SK-N-SH treated with all-trans-retinoic acid at 6 μM for 48 hours (cell line): ENCODE measurements around the gene OCEL1.
A peak's percentile ranks its signal among the peaks of the same experiment; 100 is the strongest.

Experiments
- ATAC-seq: fragments of 200-7000 bp; cut with Tn5 transposase; 3 replicates; pipeline ENCODE4 v1.9.1; 2020; ENCODE audit warnings: mild to moderate bottlenecking, moderate library complexity
- ARNTL ChIP-seq: fragments of 450-650 bp; formaldehyde crosslinking; IDR thresholded peaks from 2 replicates; pipeline ENCODE4 v1.5.0; 2020; ENCODE audit warnings: low read depth, mild to moderate bottlenecking, moderate library complexity, borderline replicate concordance
- BACH2 ChIP-seq: fragments of 250-450 bp; sonication (Bioruptor Pico); IDR thresholded peaks from 2 replicates; pipeline ENCODE4 v1.9.0; 2021; ENCODE audit warnings: mild to moderate bottlenecking, borderline replicate concordance
- CREB5 ChIP-seq: fragments of 250-450 bp; sonication (Bioruptor Pico); IDR thresholded peaks from 2 replicates; pipeline ENCODE4 v1.5.1; 2020; ENCODE audit warnings: low read depth, mild to moderate bottlenecking, moderate library complexity
- CSDC2 ChIP-seq: fragments of 250-450 bp; sonication (Bioruptor Pico); IDR thresholded peaks from 2 replicates; pipeline ENCODE4 v1.5.0; 2020; ENCODE audit warnings: mild to moderate bottlenecking, moderate library complexity
- CSRNP3 ChIP-seq: fragments of 250-450 bp; sonication (Bioruptor Pico); IDR thresholded peaks from 2 replicates; pipeline ENCODE4 v1.5.1; 2021; ENCODE audit warnings: mild to moderate bottlenecking, moderate library complexity
- ESRRG ChIP-seq: fragments of 250-450 bp; sonication (Bioruptor Pico); IDR thresholded peaks from 2 replicates; pipeline ENCODE4 v1.6.1; 2021; ENCODE audit warnings: mild to moderate bottlenecking
- GLIS3 ChIP-seq: fragments of 250-450 bp; sonication (Bioruptor Pico); IDR thresholded peaks from 2 replicates; pipeline ENCODE4 v1.5.0; 2020; ENCODE audit warnings: mild to moderate bottlenecking, moderate library complexity
- ISL1 ChIP-seq: fragments of 250-450 bp; sonication (Bioruptor Pico); IDR thresholded peaks from 2 replicates; pipeline ENCODE4 v2.1.2; 2022; ENCODE audit warnings: mild to moderate bottlenecking, moderate library complexity
- OSR1 ChIP-seq: fragments of 250-450 bp; sonication (Bioruptor Pico); IDR thresholded peaks from 2 replicates; pipeline ENCODE4 v1.8.0; 2022; ENCODE audit warnings: moderate library complexity, mild to moderate bottlenecking, inconsistent platforms
- PATZ1 ChIP-seq: fragments of 250-450 bp; sonication (Bioruptor Pico); IDR thresholded peaks from 2 replicates; pipeline ENCODE4 v1.8.0; 2020; ENCODE audit warnings: mild to moderate bottlenecking, moderate library complexity, borderline replicate concordance
- POU6F1 ChIP-seq: fragments of 250-450 bp; sonication (Bioruptor Pico); IDR thresholded peaks from 2 replicates; pipeline ENCODE4 v1.8.0; 2021; ENCODE audit warnings: low read depth, mild to moderate bottlenecking, moderate library complexity, borderline replicate concordance
- PPARA ChIP-seq: fragments of 250-450 bp; sonication (Bioruptor Pico); IDR thresholded peaks from 2 replicates; pipeline ENCODE4 v1.5.0; 2020; ENCODE audit warnings: mild to moderate bottlenecking, borderline replicate concordance
- RARB ChIP-seq: fragments of 250-450 bp; sonication (Bioruptor Pico); IDR thresholded peaks from 2 replicates; pipeline ENCODE4 v1.8.0; 2021; ENCODE audit warnings: mild to moderate bottlenecking, moderate library complexity
- SNAI2 ChIP-seq: fragments of 250-450 bp; sonication (Bioruptor Pico); IDR thresholded peaks from 2 replicates; pipeline ENCODE4 v1.5.0; 2020; ENCODE audit warnings: mild to moderate bottlenecking, moderate library complexity
- TCF4 ChIP-seq: fragments of 250-450 bp; sonication (Bioruptor Pico); IDR thresholded peaks from 2 replicates; pipeline ENCODE4 v1.8.0; 2021; ENCODE audit warnings: mild to moderate bottlenecking, moderate library complexity, borderline replicate concordance
- TOX ChIP-seq: fragments of 250-450 bp; sonication (Bioruptor Pico); IDR thresholded peaks from 2 replicates; pipeline ENCODE4 v1.8.0; 2021; ENCODE audit warnings: mild to moderate bottlenecking, moderate library complexity, borderline replicate concordance
- TSHZ2 ChIP-seq: fragments of 250-450 bp; sonication (Bioruptor Pico); IDR thresholded peaks from 2 replicates; pipeline ENCODE4 v1.5.0; 2020; ENCODE audit warnings: mild to moderate bottlenecking, moderate library complexity
- ZC3H10 ChIP-seq: fragments of 250-450 bp; sonication (Bioruptor Pico); IDR thresholded peaks from 2 replicates; pipeline ENCODE4 v1.5.1; 2021; ENCODE audit warnings: mild to moderate bottlenecking, moderate library complexity
- ZFP3 ChIP-seq: fragments of 250-450 bp; sonication (Bioruptor Pico); IDR thresholded peaks from 2 replicates; pipeline ENCODE4 v1.5.0; 2020; ENCODE audit warnings: mild to moderate bottlenecking, moderate library complexity
- ZFP30 ChIP-seq: fragments of 450-650 bp; formaldehyde crosslinking; IDR thresholded peaks from 2 replicates; pipeline ENCODE4 v1.5.0; 2022; ENCODE audit warnings: mild to moderate bottlenecking, moderate library complexity
- ZNF565 ChIP-seq: fragments of 450-650 bp; formaldehyde crosslinking; conservative IDR thresholded peaks from 2 replicates; pipeline ENCODE4 v1.5.0; 2020; ENCODE audit warnings: low read depth, mild to moderate bottlenecking, moderate library complexity
- ZNF70 ChIP-seq: fragments of 450-650 bp; formaldehyde crosslinking; IDR thresholded peaks from 2 replicates; pipeline ENCODE4 v1.5.0; 2020; ENCODE audit warnings: mild to moderate bottlenecking, moderate library complexity
- ZNF8 ChIP-seq: fragments of 450-650 bp; formaldehyde crosslinking; IDR thresholded peaks from 2 replicates; pipeline ENCODE4 v1.5.0; 2020; ENCODE audit warnings: mild to moderate bottlenecking, moderate library complexity

OCEL1 gene

GRCh38 chr19:17266589-17266974 is 40.6 kb downstream of the OCEL1 start (continued):
- no peak for TF ChIP-seq TSHZ2
- no peak for TF ChIP-seq ISL1 (CRISPR knock-in tag)
- TF ChIP-seq ZC3H10 (CRISPR knock-in tag): no peak
- no peak for TF ChIP-seq SNAI2 (CRISPR knock-in tag)
- no peak for TF ChIP-seq OSR1
- no peak for TF ChIP-seq POU6F1

- peak; percentile 97 for ATAC-seq
Measured at GRCh38 chr19:17266975-17267788, 41.2 kb downstream of the OCEL1 start, which contains the start of gene BABAM1. TSS of gene BABAM1 (plus strand) at chr19:17267443. CDS start at chr19:17268807, 1,364 bp downstream.

More at GRCh38 chr19:17266975-17267788, 41.2 kb downstream of the OCEL1 start, which contains the start of gene BABAM1:
- TF ChIP-seq GLIS3 (CRISPR knock-in tag): no peak
- peak; percentile 41; the same call in 1 of the 2 replicates for TF ChIP-seq ESRRG (CRISPR knock-in tag)
- TF ChIP-seq CREB5 (CRISPR knock-in tag): no peak
- peak; percentile 97 for TF ChIP-seq PPARA (CRISPR knock-in tag)
- peak; percentile 95 for TF ChIP-seq CSDC2 (CRISPR knock-in tag)
- peak; percentile 99 for TF ChIP-seq SNAI2 (CRISPR knock-in tag)
- TF ChIP-seq ZFP30 (CRISPR knock-in tag): peak; percentile 14; the same call in 1 of the 2 replicates
- TF ChIP-seq RARB: no peak
- TF ChIP-seq ZNF8 (CRISPR knock-in tag): 0 out of 2 replicates have a peak, but pooled peaks have one; percentile 43
- no peak for TF ChIP-seq POU6F1
- peak; percentile 97 for TF ChIP-seq TSHZ2
- peak; percentile 67; the same call in 1 of the 2 replicates for TF ChIP-seq ZFP3 (CRISPR knock-in tag)
- TF ChIP-seq CSRNP3 (CRISPR knock-in tag): no peak
- peak; percentile 40; the same call in 1 of the 2 replicates for TF ChIP-seq OSR1
- no peak for TF ChIP-seq TCF4 (CRISPR knock-in tag)
- TF ChIP-seq ISL1 (CRISPR knock-in tag): peak; percentile 30; the same call in 1 of the 2 replicates
- TF ChIP-seq TOX: no peak
- peak; percentile 93 for TF ChIP-seq ZNF565 (CRISPR knock-in tag)
- TF ChIP-seq ZC3H10 (CRISPR knock-in tag): no peak
- TF ChIP-seq BACH2: peak; percentile 87; the same call in 1 of the 2 replicates
- TF ChIP-seq PATZ1 (CRISPR knock-in tag): no peak
- peak; percentile 52; the same call in 1 of the 2 replicates for TF ChIP-seq ZNF70 (CRISPR knock-in tag)
- peak; percentile 66; the same call in 1 of the 2 replicates for TF ChIP-seq ARNTL (CRISPR knock-in tag)
